Measurements from ENCODE around the gene IFI35.

- TF ChIP-seq, protein P1, sequence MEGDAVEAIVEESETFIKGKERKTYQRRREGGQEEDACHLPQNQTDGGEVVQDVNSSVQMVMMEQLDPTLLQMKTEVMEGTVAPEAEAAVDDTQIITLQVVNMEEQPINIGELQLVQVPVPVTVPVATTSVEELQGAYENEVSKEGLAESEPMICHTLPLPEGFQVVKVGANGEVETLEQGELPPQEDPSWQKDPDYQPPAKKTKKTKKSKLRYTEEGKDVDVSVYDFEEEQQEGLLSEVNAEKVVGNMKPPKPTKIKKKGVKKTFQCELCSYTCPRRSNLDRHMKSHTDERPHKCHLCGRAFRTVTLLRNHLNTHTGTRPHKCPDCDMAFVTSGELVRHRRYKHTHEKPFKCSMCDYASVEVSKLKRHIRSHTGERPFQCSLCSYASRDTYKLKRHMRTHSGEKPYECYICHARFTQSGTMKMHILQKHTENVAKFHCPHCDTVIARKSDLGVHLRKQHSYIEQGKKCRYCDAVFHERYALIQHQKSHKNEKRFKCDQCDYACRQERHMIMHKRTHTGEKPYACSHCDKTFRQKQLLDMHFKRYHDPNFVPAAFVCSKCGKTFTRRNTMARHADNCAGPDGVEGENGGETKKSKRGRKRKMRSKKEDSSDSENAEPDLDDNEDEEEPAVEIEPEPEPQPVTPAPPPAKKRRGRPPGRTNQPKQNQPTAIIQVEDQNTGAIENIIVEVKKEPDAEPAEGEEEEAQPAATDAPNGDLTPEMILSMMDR (IDR thresholded peaks at IDR 0.05): no peak
- no peak for TF ChIP-seq POLR2A (IDR thresholded peaks at IDR 0.05; ENCODE audit: low read depth)
- TF ChIP-seq EP300 (IDR thresholded peaks at IDR 0.05): no peak
These were observed 12.3 kb downstream of the IFI35 start for GRCh38 chr17:43018932-43019331.

Data from esophagus muscularis mucosa (tissue), 4 donors.